GM10266 (cell line): ENCODE measurements around the gene TIE1.

ENCODE experiments used
- DNase-seq: peaks from one replicate; pipeline ENCODE4 v3.0.0; 2012; ENCODE audit errors: extremely low spot score
- TF ChIP-seq, protein P1 (sequence below): IDR thresholded peaks from 2 replicates; pipeline ENCODE4 v1.5.1; 2012; ENCODE audit warnings: mild to moderate bottlenecking, low read depth; ENCODE audit not compliant: control insufficient read depth, insufficient read depth; ENCODE audit errors: missing control alignments

TIE1 gene

DNA sequence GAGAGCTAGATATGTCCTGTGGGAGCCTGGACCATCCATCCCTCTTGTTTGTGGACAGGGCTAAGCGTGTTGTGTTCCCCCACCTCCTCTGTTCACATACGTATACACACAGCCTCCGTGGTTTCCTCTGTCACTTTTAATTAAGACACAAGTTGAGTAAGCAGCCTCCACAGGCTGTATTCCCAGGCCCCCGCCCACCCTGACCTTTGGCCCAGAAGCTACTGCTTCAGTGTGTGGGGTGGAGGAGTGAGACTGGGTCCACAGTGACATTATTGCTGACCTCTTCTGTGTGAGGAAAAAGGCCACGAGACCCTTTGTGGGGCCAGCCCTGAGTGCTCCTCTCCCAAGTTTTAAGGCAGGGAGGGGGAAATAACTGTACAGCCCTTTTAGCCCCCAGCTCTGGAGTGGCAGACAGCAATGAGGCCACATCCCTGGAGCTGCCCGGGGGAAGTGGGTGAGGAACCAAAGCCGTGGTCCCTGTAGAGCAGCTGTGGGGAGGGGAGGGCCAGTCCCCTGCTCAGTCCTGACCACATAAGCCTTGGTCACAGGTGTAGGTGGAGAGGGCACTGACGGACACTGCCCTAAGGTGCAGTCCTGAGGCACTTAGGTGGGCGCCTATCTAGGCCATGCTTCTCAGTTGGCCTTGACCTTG lies 62.6 kb downstream of the TIE1 start:
- TF ChIP-seq, protein P1, sequence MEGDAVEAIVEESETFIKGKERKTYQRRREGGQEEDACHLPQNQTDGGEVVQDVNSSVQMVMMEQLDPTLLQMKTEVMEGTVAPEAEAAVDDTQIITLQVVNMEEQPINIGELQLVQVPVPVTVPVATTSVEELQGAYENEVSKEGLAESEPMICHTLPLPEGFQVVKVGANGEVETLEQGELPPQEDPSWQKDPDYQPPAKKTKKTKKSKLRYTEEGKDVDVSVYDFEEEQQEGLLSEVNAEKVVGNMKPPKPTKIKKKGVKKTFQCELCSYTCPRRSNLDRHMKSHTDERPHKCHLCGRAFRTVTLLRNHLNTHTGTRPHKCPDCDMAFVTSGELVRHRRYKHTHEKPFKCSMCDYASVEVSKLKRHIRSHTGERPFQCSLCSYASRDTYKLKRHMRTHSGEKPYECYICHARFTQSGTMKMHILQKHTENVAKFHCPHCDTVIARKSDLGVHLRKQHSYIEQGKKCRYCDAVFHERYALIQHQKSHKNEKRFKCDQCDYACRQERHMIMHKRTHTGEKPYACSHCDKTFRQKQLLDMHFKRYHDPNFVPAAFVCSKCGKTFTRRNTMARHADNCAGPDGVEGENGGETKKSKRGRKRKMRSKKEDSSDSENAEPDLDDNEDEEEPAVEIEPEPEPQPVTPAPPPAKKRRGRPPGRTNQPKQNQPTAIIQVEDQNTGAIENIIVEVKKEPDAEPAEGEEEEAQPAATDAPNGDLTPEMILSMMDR: no peak
- DNase-seq: no peak

DNA sequence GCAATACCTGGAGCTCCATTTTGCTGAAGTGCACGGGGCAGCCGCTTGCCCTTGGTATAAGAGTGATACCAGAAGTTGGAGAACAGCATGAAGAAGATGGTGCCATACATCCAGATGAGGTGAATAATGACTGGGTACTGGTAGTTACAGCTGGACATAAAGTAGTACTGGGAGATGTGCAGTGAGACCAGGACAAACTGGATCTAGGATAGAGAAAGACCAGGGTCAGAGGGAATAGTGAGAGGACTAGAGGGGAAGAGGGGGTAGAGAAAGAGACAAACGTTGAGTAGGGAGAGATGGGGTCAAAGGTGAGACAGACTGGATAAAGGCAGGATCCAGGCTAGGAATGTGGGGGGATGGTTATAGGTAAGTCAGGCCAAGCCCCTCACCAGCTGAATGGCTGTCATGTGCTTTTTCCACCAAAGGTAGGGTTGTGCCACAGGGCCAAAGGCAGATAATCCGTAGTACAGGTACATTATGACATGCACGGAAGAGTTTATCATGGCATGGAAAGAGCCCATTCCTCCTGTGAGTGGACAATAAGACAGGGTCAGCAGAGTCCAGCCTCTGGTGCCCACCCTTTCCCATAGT lies 63.2 kb downstream of the TIE1 start:
- TF ChIP-seq, protein P1: no peak
- no peak for DNase-seq

DNA sequence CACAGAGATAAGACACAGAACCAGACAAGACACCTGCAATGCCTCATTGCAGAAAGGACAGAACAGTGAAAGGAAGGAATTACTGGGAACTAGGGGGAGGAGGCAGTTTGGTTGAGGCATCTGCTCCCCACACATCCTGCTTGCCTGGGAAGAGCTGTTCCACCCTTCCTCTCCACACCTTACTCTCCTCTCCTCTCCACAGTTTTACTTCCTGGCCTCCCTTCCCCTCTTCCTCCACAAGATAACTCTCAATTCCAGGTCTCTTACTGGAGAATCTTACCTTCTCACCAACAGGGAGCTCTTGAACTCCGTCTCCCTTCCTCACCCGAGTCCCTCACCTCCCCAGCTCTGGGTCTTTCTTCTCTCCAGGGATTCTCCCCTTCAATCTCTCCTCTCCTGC lies 64.9 kb downstream of the TIE1 start:
- TF ChIP-seq, protein P1: no peak
- no peak for DNase-seq

DNA sequence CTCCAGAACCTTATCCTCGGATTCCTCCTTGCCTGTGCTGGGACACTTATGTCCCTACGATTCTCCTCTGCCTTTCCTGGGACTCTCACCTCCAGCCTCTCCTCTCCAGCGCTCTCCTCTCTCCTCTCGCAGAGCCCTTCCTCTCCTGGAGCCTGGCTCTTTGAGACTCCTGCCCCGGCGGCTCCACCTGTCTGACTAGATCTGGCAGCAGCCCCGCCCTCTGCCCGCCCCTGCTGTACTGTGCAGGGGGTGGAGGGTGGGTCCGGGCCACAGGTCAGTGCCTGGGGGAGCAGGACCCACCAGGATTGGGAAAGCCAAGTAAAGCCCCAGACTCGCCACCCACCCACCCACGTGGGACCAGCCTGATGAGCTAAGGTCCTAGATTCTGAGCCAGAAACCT lies 65.4 kb downstream of the TIE1 start:
- TF ChIP-seq, protein P1: no peak
- no peak for DNase-seq

DNA sequence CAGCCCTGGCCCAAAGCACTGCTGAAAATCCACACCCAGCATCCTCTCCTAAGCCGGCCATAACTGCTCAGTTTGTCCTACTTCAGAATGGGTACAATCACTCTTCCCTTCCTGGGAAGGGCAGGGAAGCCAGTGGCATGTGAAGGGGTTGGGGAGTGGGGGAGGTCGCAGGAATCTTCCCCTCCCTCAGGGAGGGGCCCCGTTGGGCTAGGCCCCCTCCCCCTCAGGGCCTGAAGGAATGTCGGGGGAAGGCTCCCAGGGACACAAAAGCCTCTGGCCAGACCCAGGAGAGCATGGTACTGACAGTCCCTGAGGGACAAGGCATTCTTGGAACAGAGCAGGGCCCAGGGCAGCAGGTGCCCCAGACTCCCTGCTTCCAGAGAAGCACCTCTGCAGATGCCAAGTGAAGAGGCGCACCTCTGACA lies 65.8 kb downstream of the TIE1 start:
- DNase-seq: no peak
- TF ChIP-seq, protein P1: no peak

DNA sequence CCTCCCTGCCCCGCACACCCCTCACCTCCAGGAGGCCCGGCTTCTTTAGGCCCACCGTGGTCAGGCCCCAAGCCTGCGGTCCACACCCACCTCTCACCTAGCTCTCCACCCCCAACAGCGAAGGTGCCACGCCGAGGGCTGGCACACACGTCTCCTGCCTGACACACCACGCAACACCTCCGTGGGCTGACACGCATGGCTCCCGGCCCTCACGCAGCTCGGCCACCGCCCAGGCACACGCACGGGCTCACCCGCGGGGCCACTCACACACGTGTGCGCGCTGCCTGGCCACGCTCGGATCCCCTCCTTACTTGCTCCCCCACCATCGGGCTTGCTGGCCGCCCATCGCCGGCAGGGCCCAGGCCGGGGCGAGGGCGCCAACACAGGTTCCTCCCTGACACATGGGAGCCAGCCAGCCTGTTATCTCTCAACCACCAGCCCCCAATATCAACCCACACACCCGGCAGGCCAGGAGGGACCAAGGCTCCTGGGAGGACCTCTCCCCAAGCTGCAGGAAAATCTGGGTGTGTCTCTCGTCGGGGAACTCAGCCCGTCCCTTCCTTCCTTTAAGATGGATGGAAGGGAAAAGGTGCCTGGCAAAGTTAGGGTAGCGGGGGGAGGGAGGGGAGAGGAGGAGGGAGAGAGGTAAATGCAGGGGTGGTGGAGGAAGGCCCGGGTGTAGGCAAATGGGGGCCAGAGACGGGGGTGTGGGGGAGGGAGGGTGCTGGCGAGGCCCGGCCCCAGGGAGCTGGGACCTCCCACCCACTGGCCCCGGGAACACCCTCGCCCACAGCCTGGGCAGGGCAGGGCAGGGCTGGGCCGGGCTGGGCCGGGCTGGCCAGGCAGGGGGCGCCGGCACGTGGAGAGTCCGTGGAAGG lies 66.5 kb downstream of the TIE1 start:
- TF ChIP-seq, protein P1: no peak
- DNase-seq: peak; percentile 52

DNA sequence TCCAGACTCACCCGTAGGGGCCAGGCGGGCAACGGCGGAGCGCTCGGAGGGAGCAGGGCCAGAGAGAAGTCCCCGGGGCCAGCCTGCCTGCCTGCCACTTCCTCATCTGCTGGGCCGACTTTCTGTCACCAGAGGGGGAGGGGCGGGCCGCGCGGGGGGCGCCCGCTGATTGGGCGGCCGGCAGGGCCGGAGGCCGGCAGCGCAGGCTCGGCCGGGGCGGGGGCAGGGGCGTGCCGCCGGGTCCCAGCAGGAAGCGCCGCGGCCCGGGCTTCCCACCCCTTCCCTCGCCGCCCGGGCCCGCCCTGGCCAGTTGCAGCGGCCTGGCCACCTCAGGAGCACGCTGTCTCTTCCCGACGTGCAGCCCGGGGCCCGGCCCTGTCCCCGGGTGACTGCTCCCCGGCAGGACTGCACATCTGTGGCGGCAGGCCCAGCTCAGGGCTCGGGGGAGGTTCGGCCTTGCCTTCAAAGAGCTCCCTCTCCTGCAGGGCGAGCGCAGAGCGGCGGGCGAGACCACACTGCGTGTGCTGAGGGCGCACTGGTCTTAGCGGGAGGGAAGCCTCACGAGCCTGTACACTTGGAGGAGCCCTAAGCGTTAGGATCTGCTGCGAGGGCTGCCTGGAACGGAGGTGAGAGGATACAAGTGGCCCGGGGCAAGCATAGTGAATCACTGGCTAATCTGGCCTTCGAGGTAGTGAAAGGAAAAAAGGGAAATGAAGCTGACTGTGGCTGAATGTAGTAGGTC lies 67.3 kb downstream of the TIE1 start, which contains the start of gene ELOVL1:
ELOVL1 (minus strand) TSS at position 108 of the 742 bp plus-strand sequence. CDS start 2,402 bp downstream, outside the sequence.
- TF ChIP-seq, protein P1: peak; percentile 43
- peak; percentile 98 for DNase-seq
